ENCODE measurements around the gene LONRF2. TPM values are rescaled to one million over a fixed set of nuclear protein-coding genes. Genes with fewer than 3 reads are reported as not detected.

The LONRF2 gene
- total RNA-seq, 1 donor, result under 0.01 TPM

DNA sequence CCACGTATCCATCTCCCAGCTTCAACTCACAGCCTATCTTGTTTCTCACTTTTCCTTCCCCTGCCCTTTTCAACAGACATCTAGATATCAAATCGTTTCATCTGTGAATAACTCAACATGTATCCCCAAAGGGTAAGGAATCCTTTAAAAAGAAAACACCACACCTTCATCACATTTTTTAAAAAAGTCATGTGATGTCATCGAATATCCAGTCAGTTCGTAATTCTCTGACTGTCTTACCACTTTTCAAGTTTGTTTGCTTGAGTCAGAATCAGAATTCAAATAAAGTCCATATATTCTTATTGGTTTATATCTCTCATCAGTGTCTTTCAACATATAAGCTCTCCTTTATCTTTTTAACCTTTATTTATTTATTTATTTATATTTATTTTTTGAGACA lies 5.4 kb upstream of the LONRF2 start:
- no peak overlapping the region for H3K27ac ChIP-seq (ENCODE audit: low read depth, low read length)

DNA sequence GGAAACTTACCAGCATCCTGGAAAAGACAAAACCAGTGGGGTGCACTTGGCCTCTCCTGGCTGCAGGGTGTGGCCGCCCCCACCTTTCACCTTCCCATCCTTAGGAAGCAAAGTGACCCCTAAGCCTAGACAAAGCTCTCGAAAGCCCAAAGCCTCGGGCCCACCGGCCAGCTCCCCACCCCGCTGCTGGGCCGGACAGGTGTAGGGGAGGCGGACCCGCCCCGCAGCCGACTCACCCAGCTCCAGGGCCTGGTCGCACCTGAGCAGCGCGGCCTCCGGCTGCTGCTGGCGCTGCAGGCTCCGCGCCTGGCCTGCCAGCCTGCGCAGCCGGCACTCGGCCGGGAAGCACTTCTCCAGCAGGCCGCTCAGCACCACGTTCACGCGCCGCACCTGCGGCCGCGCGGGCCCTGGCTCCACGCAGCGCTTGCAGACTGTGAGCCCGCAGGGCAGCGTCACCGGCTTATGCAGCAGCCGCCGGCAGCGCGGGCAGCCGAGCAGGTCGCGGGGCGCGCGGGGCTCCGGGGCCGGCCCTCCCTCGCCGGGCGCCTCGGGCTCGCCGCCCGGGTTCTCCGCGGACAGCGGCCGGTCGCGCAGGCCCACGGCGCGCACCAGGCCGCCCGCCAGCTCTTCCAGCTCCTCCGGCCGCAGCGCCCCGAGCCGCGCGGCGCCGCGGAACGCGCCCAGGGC lies 979 bp downstream of the LONRF2 start:
- Histone ChIP-seq H3K79me2 (ENCODE audit: insufficient read depth, low read length) (no peaks in the 10 kb centered on the region), H4K20me1 (ENCODE audit: insufficient read depth, low read length) (no peaks in the 10 kb centered on the region), H3K9me3 (ENCODE audit: low read depth, low read length) (peaks cover 3% of the 10 kb centered on the region), H3K4me1 (ENCODE audit: insufficient read depth, low read length) (no peaks in the 10 kb centered on the region), H3K4me2 (ENCODE audit: insufficient read depth, low read length) (no peak overlapping the region), H2AFZ (ENCODE audit: low read length) (no peak overlapping the region), H3K36me3 (ENCODE audit: insufficient read depth, low read length) (no peaks in the 10 kb centered on the region), H3K27me3 (ENCODE audit: insufficient read depth, low read length) (peaks cover 57% of the 10 kb centered on the region), H3K4me3 (ENCODE audit: insufficient read depth, low read length) (no peak overlapping the region), H3K27ac (ENCODE audit: low read depth, low read length) (no peak overlapping the region)
- TF ChIP-seq, protein P1, sequence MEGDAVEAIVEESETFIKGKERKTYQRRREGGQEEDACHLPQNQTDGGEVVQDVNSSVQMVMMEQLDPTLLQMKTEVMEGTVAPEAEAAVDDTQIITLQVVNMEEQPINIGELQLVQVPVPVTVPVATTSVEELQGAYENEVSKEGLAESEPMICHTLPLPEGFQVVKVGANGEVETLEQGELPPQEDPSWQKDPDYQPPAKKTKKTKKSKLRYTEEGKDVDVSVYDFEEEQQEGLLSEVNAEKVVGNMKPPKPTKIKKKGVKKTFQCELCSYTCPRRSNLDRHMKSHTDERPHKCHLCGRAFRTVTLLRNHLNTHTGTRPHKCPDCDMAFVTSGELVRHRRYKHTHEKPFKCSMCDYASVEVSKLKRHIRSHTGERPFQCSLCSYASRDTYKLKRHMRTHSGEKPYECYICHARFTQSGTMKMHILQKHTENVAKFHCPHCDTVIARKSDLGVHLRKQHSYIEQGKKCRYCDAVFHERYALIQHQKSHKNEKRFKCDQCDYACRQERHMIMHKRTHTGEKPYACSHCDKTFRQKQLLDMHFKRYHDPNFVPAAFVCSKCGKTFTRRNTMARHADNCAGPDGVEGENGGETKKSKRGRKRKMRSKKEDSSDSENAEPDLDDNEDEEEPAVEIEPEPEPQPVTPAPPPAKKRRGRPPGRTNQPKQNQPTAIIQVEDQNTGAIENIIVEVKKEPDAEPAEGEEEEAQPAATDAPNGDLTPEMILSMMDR (IDR thresholded peaks at IDR 0.05; ENCODE audit: extremely low read depth, low read depth, low read length), result no peak
- peak; percentile 80 for DNase-seq (ENCODE audit: insufficient read length, low spot score, missing footprints)

More for the DNA sequence above, 5.4 kb upstream of the LONRF2 start:
- no peaks in the 10 kb centered on the region for H3K9me3 ChIP-seq (ENCODE audit: low read depth, low read length)
- DNase-seq (ENCODE audit: insufficient read length, low spot score, missing footprints), result no peak
- H3K36me3 ChIP-seq (ENCODE audit: insufficient read depth, low read length), result no peaks in the 10 kb centered on the region
- H2AFZ ChIP-seq (ENCODE audit: low read length), result no peak overlapping the region
- no peaks in the 10 kb centered on the region for H3K79me2 ChIP-seq (ENCODE audit: insufficient read depth, low read length)
- H3K4me2 ChIP-seq (ENCODE audit: insufficient read depth, low read length), result no peak overlapping the region
- peaks cover 2% of the 10 kb centered on the region for H4K20me1 ChIP-seq (ENCODE audit: insufficient read depth, low read length)
- no peak overlapping the region for H3K4me3 ChIP-seq (ENCODE audit: insufficient read depth, low read length)
- H3K27me3 ChIP-seq (ENCODE audit: insufficient read depth, low read length), result peaks cover 35% of the 10 kb centered on the region
- TF ChIP-seq, protein P1 (IDR thresholded peaks at IDR 0.05; ENCODE audit: extremely low read depth, low read depth, low read length), result no peak
- no peaks in the 10 kb centered on the region for H3K4me1 ChIP-seq (ENCODE audit: insufficient read depth, low read length)

DNA sequence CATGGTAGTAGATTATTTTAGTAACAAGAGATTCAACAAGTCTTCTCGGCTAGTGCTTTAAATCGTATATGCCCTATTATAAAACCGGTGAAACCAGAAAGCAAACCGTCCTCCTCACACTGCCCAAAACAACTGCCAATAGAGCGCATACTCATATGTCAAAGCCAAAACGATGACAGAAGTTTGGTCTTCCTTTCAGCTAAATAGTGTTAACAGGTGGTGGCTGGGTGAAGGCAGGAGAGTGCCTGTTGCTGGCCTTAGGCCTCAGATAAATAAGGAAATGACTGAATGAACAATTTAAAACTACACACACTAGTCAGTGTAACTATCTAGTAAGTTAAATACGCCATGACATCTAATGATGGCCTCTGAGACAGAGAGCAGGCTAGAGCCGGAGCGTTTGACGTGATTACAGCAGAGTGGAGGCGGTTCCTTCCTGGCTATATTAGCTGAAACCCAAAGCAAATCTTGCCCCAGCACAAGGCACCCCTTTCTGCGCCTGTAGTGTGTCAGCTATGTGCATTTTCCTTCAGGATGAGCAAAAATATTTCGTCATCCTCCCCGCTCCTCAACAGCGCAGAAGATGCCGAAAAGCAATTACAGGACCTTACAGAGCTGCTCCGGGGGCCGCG lies 1.6 kb downstream of the LONRF2 start:
- Histone ChIP-seq H3K36me3 (ENCODE audit: insufficient read depth, low read length) (no peaks in the 10 kb centered on the region), H3K9me3 (ENCODE audit: low read depth, low read length) (peaks cover 3% of the 10 kb centered on the region), H2AFZ (ENCODE audit: low read length) (no peak overlapping the region), H3K27ac (ENCODE audit: low read depth, low read length) (no peak overlapping the region), H3K4me2 (ENCODE audit: insufficient read depth, low read length) (no peak overlapping the region), H3K4me1 (ENCODE audit: insufficient read depth, low read length) (no peaks in the 10 kb centered on the region), H3K27me3 (ENCODE audit: insufficient read depth, low read length) (peaks cover 56% of the 10 kb centered on the region), H4K20me1 (ENCODE audit: insufficient read depth, low read length) (no peaks in the 10 kb centered on the region), H3K4me3 (ENCODE audit: insufficient read depth, low read length) (no peak overlapping the region), H3K79me2 (ENCODE audit: insufficient read depth, low read length) (no peaks in the 10 kb centered on the region)
- TF ChIP-seq, protein P1 (IDR thresholded peaks at IDR 0.05; ENCODE audit: extremely low read depth, low read depth, low read length), result no peak
- DNase-seq (ENCODE audit: insufficient read length, low spot score, missing footprints), result peak; percentile 76

DNA sequence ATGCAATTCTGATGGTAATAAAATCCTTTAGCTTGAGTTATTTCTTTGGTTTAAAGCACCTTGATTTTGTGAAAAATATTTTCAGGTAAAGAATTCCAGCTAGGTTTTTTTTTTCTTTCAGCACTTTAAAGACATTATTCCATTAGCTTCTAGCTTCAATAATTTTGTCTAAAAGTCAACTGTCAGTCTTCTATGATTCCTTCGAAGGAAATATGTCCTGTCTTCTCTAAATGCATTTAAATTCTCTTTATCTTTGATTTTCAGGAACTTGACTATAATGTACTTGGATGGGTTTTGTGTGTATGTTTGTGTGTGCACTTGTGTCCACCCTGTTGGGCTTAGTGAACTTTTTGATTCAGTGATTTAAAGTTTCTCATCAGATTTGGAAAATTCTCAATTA lies 4.7 kb downstream of the LONRF2 start:
- H3K4me1 ChIP-seq (ENCODE audit: insufficient read depth, low read length), result no peaks in the 10 kb centered on the region
- no peak for DNase-seq (ENCODE audit: insufficient read length, low spot score, missing footprints)
- H2AFZ ChIP-seq (ENCODE audit: low read length), result no peak overlapping the region
- H3K79me2 ChIP-seq (ENCODE audit: insufficient read depth, low read length), result no peaks in the 10 kb centered on the region
- H4K20me1 ChIP-seq (ENCODE audit: insufficient read depth, low read length), result no peaks in the 10 kb centered on the region
- H3K9me3 ChIP-seq (ENCODE audit: low read depth, low read length), result peaks cover 3% of the 10 kb centered on the region
- no peaks in the 10 kb centered on the region for H3K36me3 ChIP-seq (ENCODE audit: insufficient read depth, low read length)
- no peak overlapping the region for H3K4me3 ChIP-seq (ENCODE audit: insufficient read depth, low read length)
- TF ChIP-seq, protein P1 (IDR thresholded peaks at IDR 0.05; ENCODE audit: extremely low read depth, low read depth, low read length), result no peak
- H3K4me2 ChIP-seq (ENCODE audit: insufficient read depth, low read length), result no peak overlapping the region
- peaks cover 30% of the 10 kb centered on the region for H3K27me3 ChIP-seq (ENCODE audit: insufficient read depth, low read length)
- H3K27ac ChIP-seq (ENCODE audit: low read depth, low read length), result no peak overlapping the region

Data from osteoblast (primary cell).